ENCODE results near the gene BMP7. TPM values are rescaled to one million over a fixed set of nuclear protein-coding genes. Genes with fewer than 3 reads are reported as not detected.
A peak's percentile ranks its signal among the peaks of the same experiment; 100 is the strongest.
"Not testable (repeated sequence)": the region's sequence is repeated elsewhere in the genome, so short reads cannot be mapped to it uniquely, and the experiment has no call there.

The BMP7 gene
- total and polyA plus RNA-seq, 12 donors: 0.72 to 19.2 (median 4.1) TPM

- WGBS, 2 donors: 47 to 78% methylated on average over 8 of the region's 8 CpGs
- H3K36me3 ChIP-seq: no peaks in the 10 kb centered on the region
- peaks cover 0 to 13% (median 0%) of the 10 kb centered on the region in 11 donors for H3K9me3 ChIP-seq
- H3K27ac ChIP-seq: peak overlapping the region in 8 of 10 donors; percentile 36 to 91 (median 69)
- intact Hi-C loops (cut with DNase I): loop anchor here in 3 of 10 donors (5.0 to 10.0 kb wide), 2 partner anchors 66 to 101 kb away; no protein-coding TSS in a partner anchor
- no peak for ATAC-seq
- H3K4me3 ChIP-seq: peak overlapping the region in 7 of 10 donors; percentile 10 to 37 (median 28)
- H3K4me1 ChIP-seq: peaks cover 0 to 11% (median 0%) of the 10 kb centered on the region in 9 donors
- TF ChIP-seq, protein P1, sequence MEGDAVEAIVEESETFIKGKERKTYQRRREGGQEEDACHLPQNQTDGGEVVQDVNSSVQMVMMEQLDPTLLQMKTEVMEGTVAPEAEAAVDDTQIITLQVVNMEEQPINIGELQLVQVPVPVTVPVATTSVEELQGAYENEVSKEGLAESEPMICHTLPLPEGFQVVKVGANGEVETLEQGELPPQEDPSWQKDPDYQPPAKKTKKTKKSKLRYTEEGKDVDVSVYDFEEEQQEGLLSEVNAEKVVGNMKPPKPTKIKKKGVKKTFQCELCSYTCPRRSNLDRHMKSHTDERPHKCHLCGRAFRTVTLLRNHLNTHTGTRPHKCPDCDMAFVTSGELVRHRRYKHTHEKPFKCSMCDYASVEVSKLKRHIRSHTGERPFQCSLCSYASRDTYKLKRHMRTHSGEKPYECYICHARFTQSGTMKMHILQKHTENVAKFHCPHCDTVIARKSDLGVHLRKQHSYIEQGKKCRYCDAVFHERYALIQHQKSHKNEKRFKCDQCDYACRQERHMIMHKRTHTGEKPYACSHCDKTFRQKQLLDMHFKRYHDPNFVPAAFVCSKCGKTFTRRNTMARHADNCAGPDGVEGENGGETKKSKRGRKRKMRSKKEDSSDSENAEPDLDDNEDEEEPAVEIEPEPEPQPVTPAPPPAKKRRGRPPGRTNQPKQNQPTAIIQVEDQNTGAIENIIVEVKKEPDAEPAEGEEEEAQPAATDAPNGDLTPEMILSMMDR (IDR thresholded peaks at IDR 0.05): no peak
- no peak for DNase-seq
- peaks cover 0 to 5% (median 0%) of the 10 kb centered on the region in 7 donors for H3K27me3 ChIP-seq
Measured at GRCh38 chr20:57160985-57161384, 105.5 kb downstream of the BMP7 start.

DNA sequence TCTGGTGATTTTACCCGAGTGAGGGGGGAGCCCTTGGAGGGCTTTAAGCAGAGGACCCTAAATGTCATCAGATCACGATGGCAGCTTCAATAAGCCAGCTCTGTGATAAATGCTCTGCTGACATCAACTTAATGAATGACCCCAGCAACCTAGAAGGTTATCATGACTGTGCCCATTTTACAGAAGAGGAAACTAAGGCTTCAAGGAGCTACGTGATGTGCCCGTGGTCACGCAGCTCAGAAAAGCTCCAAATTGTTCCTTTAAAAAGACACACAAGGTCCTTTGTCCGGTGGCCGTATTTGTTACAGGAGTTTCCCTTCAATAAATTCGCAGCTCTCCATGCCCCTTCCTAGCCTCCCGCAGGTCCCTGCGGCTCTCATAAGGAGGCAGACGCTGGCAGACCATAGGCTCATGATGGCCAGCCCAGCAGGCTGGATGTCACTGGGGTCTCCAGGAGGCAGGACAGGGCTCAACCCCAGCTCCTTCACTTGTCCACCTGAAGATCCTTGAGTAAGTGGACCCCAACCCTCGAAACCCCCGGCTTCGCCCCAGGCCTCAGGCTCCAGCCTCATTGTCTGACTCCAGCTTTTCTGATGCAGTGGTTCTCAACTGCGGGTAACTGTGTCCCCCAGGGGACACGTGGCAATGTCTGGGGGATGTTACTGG, 106.4 kb downstream of the BMP7 start:
- intact Hi-C loops (cut with DNase I): loop anchor here in 3 of 10 donors (5.0 to 10.0 kb wide), 2 partner anchors 65 to 102 kb away; no protein-coding TSS in a partner anchor
- Histone ChIP-seq H3K9me3 (peaks cover 0 to 13% (median 0%) of the 10 kb centered on the region in 11 donors), H3K27me3 (peaks cover 0 to 5% (median 0%) of the 10 kb centered on the region in 7 donors), H3K27ac (peak overlapping the region in 5 of 10 donors; percentile 4 to 91 (median 71)), H3K4me1 (peaks cover 0 to 11% (median 0%) of the 10 kb centered on the region in 9 donors), H3K36me3 (no peaks in the 10 kb centered on the region), H3K4me3 (peak overlapping the region in 4 of 10 donors; percentile 10 to 36 (median 30))
- WGBS, 2 donors: 77 to 79% methylated on average over 16 of the region's 16 CpGs
- TF ChIP-seq, protein P1 (IDR thresholded peaks at IDR 0.05): no peak
- DNase-seq (no peak), ATAC-seq (no peak)

DNA sequence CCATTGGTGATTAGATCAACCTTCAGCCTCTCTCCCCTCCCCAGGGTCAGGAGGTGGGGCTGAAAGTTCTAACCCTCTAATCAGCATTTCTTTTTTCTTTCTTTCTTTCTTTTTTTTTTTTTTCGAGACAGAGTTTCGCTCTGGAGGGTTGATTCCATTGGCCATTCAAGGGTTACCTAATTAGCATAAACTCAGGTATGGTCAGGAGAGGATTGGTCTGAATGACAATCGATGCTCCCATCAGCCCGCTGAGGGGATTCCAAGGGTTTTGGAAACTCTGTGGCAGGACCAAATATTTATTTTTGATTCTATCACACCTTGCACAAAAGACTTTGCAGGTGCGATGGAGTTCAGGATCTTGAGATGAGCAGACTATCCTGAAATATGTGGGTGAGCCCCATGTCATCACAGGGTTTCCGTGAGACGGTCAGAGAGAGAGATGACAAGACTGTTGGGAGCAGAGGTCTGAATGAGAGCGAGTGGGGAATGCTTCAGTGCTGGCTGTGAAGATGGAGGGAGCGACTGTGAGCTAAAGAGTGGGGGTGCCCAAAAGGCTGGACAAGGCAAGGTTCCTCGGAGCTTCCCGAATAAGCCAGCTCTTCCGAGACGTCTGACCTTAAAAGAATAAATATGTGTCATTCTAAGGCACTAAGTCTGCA, 107.1 kb downstream of the BMP7 start:
- Histone ChIP-seq H3K36me3 (no peaks in the 10 kb centered on the region), H3K9me3 (peaks cover 0 to 13% (median 0%) of the 10 kb centered on the region in 11 donors), H3K27me3 (peaks cover 0 to 5% (median 0%) of the 10 kb centered on the region in 7 donors), H3K4me3 (no peak overlapping the region), H3K27ac (peak overlapping the region in 5 of 10 donors; percentile 66 to 91 (median 86)), H3K4me1 (peaks cover 0 to 11% (median 0%) of the 10 kb centered on the region in 9 donors)
- TF ChIP-seq, protein P1 (IDR thresholded peaks at IDR 0.05): no peak
- intact Hi-C loops (cut with DNase I): no loop called here
- DNase-seq (no peak), ATAC-seq (no peak)
- 55 to 60% methylated on average over 13 of the region's 13 CpGs for WGBS, 2 donors

- Histone ChIP-seq H3K4me1 (peaks cover 0 to 11% (median 0%) of the 10 kb centered on the region in 9 donors), H3K36me3 (no peaks in the 10 kb centered on the region), H3K4me3 (no peak overlapping the region), H3K27ac (peak overlapping the region in 6 of 10 donors; percentile 52 to 91 (median 84)), H3K9me3 (peaks cover 0 to 6% (median 0%) of the 10 kb centered on the region in 11 donors), H3K27me3 (peaks cover 0 to 5% (median 0%) of the 10 kb centered on the region in 7 donors)
- intact Hi-C loops (cut with DNase I): no loop called here
- TF ChIP-seq, protein P1 (IDR thresholded peaks at IDR 0.05): no peak
- ATAC-seq (no peak), DNase-seq (no peak)
- WGBS, 2 donors: 72 to 77% methylated on average over 7 of the region's 7 CpGs
Measured at GRCh38 chr20:57158474-57158873, 108.0 kb downstream of the BMP7 start.

- not testable (repeated sequence) for H3K27me3 ChIP-seq
Measured at GRCh38 chr20:57157787-57158186, 108.7 kb downstream of the BMP7 start.

More at GRCh38 chr20:57157787-57158186, 108.7 kb downstream of the BMP7 start:
- H3K27ac ChIP-seq: peak overlapping the region; percentile 22 to 91 (median 74)
- ATAC-seq; H3K36me3 ChIP-seq; DNase-seq; intact Hi-C loops (cut with DNase I); H3K4me3 ChIP-seq; H3K9me3 ChIP-seq: not testable (repeated sequence)
- 48 to 66% methylated on average over 9 of the region's 9 CpGs for WGBS, 2 donors
- peaks cover 0 to 11% (median 0%) of the 10 kb centered on the region in 9 donors for H3K4me1 ChIP-seq
